Subcutaneous abdominal adipose tissue (tissue), 5 donors: ENCODE measurements around the gene TBX19.
"Not testable (repeated sequence)": the region's sequence is repeated elsewhere in the genome, so short reads cannot be mapped to it uniquely, and the experiment has no call there.

ENCODE experiments used
- H3K27ac ChIP-seq: one replicate; pipeline ENCODE4 v1.7.0; 2013; ENCODE audit warnings: low read depth, mild to moderate bottlenecking, inconsistent platforms, low read length, moderate library complexity
- H3K27me3 ChIP-seq, 5 donors: one replicate each; pipeline ENCODE4 v1.7.0; 2013; ENCODE audit warnings: low read length in 5 of 5, inconsistent platforms in 1 of 5; ENCODE audit not compliant: control insufficient read depth in 5 of 5, insufficient read depth in 4 of 5
- H3K36me3 ChIP-seq, 5 donors: one replicate each; pipeline ENCODE4 v1.7.0; 2013; ENCODE audit warnings: low read length in 5 of 5; ENCODE audit not compliant: control insufficient read depth in 5 of 5, insufficient read depth in 5 of 5
- H3K4me1 ChIP-seq, 5 donors: one replicate each; pipeline ENCODE4 v1.7.0; 2013; ENCODE audit warnings: low read length in 5 of 5, mild to moderate bottlenecking in 3 of 5, moderate library complexity in 1 of 5; ENCODE audit not compliant: control insufficient read depth in 5 of 5, insufficient read depth in 5 of 5
- H3K4me3 ChIP-seq, 5 donors: one replicate each; pipeline ENCODE4 v1.7.0; 2013; ENCODE audit warnings: low read length in 5 of 5, low read depth in 1 of 5
- H3K9ac ChIP-seq, 5 donors: one replicate each; pipeline ENCODE4 v1.7.0; 2013; ENCODE audit warnings: low read length in 5 of 5, mild to moderate bottlenecking in 4 of 5, moderate library complexity in 3 of 5
- H3K9me3 ChIP-seq, 5 donors: one replicate each; pipeline ENCODE4 v1.7.0; 2013; ENCODE audit warnings: low read length in 5 of 5; ENCODE audit not compliant: control insufficient read depth in 5 of 5
- donor health status: healthy.
- donor health status: healthy.
- donor health status: healthy.
- donor health status: healthy.
- donor health status: healthy.

The TBX19 gene

DNA sequence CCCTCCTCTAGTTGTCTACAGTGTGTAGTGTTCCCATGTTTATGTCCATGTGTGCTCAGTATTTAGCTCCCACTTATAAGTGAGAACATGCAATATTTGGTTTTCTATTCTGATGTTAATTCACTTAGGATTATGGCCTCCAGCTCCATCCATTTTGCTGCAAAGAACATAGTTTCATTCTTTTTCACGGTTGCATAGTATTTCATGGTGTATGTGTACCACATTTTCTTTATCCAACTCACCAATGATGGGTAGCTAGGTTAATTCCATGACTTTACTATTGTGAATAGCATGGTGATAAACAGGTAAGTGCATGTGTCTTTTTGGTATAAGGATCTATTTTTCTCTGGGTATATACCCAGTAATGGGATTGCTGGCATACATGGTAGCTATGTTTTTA is 67.0 kb downstream of the TBX19 start:
- Histone ChIP-seq H3K36me3 (no peaks in the 10 kb centered on the region), H3K27ac (no peak overlapping the region), H3K4me3 (peak overlapping the region in 2 of 5 donors; percentile 63 to 69), H3K9ac (no peak overlapping the region), H3K27me3 (no peaks in the 10 kb centered on the region), H3K4me1 (peaks cover 0 to 4% (median under 1%) of the 10 kb centered on the region in 5 donors), H3K9me3 (peaks cover 0 to 3% (median 0%) of the 10 kb centered on the region in 5 donors)

DNA sequence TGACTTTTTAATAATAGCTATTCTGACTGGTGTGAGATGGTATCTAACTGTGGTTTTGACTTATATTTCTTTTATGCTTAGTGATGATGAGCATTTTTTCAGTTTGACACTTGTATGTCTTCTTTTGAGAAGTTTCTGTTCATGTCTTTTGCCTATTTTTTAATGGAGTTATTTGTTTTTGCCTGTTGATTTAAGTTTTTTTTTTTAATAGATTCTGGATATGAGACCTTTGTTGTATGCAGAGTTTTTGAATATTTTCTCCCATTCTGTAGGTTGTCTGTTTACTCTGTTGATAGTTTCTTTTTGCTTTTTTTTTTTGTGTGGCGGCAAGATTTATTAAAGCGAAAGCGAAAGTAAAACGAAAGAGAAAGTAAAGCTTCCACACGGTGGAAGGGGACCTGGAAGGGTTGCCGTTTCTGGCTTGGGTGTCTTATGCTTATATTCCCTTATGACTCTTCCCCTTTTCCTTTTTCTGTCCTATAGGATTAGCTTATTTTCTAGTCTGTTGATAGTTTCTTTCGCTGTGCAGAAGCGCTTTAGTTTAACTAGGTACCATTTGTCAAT is 67.6 kb downstream of the TBX19 start:
- peak overlapping the region; percentile 56 to 69 (median 63) for H3K4me3 ChIP-seq
- H3K27ac ChIP-seq, result no peak overlapping the region
- H3K4me1 ChIP-seq, result no peaks in the 10 kb centered on the region
- H3K27me3 ChIP-seq, result no peaks in the 10 kb centered on the region
- peaks cover 0 to 3% (median 0%) of the 10 kb centered on the region in 5 donors for H3K9me3 ChIP-seq
- H3K9ac ChIP-seq, result no peak overlapping the region
- no peaks in the 10 kb centered on the region for H3K36me3 ChIP-seq

DNA sequence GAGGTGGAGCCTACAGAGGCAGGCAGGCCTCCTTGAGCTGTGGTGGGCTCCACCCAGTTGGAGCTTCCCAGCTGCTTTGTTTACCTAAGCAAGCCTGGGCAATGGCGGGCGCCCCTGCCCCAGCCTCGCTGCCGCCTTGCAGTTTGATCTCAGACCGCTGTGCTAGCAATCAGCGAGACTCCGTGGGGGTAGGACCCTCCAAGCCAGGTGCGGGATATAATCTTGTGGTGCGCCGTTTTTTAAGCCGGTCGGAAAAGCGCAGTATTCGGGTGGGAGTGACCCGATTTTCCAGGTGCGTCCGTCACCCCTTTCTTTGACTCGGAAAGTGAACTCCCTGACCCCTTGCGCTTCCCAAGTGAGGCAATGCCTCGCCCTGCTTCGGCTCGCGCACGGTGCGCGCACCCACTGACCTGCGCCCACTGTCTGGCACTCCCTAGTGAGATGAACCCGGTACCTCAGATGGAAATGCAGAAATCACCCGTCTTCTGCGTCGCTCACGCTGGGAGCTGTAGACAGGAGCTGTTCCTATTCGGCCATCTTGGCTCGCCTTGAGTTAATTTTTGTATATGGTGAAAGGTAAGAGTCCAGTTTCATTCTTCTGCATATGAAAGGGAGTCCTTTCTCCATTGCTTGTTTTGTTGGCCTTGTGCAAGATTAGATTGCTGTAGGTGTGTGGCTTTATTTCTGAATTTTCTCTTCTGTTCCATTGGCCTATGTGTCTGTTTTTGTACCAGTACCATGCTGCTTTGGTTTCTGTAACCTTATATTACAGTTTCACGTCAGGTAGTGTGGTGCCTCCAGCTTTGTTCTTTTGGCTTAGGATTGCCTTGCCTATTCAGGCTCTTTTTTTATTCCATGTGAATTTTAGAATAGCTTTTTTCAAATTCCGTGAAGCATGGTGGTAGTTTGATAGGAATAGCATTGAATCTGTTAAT is 73.9 kb downstream of the TBX19 start:
- H3K36me3 ChIP-seq, H3K4me3 ChIP-seq, H3K9me3 ChIP-seq, H3K4me1 ChIP-seq, H3K27ac ChIP-seq, H3K27me3 ChIP-seq, H3K9ac ChIP-seq: not testable (repeated sequence)

DNA sequence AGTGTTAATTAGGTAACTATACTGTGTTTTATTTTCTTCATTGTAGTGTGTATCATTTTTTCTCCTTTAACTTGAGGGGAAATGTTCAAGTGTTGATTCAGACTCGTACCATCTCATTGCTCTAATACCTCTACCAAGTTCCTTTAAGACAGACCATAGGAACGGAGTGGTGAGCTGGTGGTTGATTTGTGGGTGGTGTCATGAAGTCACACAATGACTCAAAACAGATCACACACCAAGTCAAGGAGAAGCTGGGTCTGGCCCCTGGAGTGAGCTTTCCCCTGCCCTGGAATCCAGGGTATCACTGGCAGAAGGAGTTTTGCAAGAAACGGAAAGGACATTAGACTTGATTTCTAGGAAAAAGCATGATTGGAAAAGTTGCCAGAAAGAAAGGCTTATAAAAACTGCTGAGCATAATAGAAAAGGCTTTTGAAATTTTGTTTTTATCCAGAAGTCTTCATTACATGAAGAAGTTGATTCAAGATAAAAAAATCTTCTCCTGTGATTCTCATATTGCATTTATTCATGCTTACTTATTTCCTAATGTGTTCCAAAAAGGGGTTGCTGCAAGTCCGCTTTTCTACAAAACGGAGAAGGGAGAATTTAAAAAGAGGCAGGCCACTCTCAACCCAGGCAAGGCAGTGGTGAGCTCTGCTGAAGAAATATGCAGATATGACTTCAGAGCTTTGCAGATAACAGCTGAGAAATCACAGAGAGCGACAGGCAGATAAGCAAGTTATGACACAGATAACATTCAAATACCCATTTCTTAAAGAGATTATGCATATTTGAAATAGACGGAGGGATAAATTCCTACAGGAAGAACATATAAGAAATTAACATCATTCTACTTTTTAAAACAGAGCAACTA is 79.7 kb downstream of the TBX19 start:
- H3K4me3 ChIP-seq, result no peak overlapping the region
- no peak overlapping the region for H3K27ac ChIP-seq
- peaks cover 0 to 11% (median 9%) of the 10 kb centered on the region in 5 donors for H3K4me1 ChIP-seq
- no peaks in the 10 kb centered on the region for H3K9me3 ChIP-seq
- H3K9ac ChIP-seq, result no peak overlapping the region
- H3K27me3 ChIP-seq, result no peaks in the 10 kb centered on the region
- no peaks in the 10 kb centered on the region for H3K36me3 ChIP-seq

DNA sequence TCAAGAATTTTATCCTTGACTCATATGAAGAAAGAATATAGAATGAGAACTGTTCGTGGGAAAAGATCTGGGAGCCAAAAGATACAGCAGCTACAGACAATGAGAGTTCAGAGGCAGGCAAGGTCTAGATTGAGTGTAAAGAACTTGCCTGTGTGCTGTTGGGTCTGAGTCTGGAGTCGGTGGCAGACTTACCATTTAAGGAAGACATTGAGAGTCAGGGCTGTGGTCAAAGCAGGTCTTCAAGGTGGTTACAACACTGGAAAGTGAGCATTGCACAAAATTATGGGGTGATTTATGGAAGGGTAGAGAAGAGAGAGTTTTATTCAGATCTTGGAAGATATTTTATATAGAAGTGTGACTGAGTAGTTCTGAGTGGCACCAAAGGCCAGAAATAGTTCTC is 80.6 kb downstream of the TBX19 start:
- H3K9ac ChIP-seq, result no peak overlapping the region
- H3K27ac ChIP-seq, result no peak overlapping the region

DNA sequence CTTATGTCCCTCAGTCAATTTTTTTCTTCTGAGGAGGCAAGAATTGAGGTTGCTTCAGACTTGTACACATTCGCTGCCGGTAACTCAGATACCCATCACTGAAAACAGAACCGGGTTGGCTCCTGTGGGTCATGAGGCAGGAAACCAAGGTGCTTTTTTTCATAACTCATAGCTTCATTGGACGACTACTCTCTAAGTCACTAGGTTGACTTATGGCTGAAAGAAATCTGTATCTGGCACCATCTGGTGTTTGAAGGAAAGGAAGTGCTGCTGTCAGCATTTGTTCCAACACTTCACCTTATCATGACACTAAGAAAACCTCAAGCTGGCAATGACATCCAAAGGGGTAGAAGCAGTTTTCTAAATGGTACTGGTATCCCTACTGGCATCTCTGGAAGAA is 82.3 kb downstream of the TBX19 start:
- H3K36me3 ChIP-seq, result no peaks in the 10 kb centered on the region
- H3K4me1 ChIP-seq, result peaks cover 0 to 11% (median 9%) of the 10 kb centered on the region in 5 donors
- H3K4me3 ChIP-seq, result no peak overlapping the region
- H3K9me3 ChIP-seq, result no peaks in the 10 kb centered on the region
- H3K27ac ChIP-seq, result no peak overlapping the region
- H3K9ac ChIP-seq, result no peak overlapping the region
- H3K27me3 ChIP-seq, result no peaks in the 10 kb centered on the region

More for the DNA sequence above, 80.6 kb downstream of the TBX19 start:
- Histone ChIP-seq H3K4me1 (peaks cover 0 to 11% (median 9%) of the 10 kb centered on the region in 5 donors), H3K27me3 (no peaks in the 10 kb centered on the region), H3K36me3 (no peaks in the 10 kb centered on the region), H3K9me3 (no peaks in the 10 kb centered on the region), H3K4me3 (no peak overlapping the region)
